Sigmoid colon (tissue), 4 donors: Measurements from ENCODE around the gene TP53BP1.

Experiments
- CTCF ChIP-seq, 4 experiments: fragments of 450-650 bp in 3 of 4; fragments of 200-600 bp in 1 of 4; IDR thresholded peaks; one replicate each; pipeline ENCODE4 v1.5.1; 2016 to 2019; ENCODE audit warnings: antibody characterized with exemption in 4 of 4, mild to moderate bottlenecking in 3 of 4, moderate library complexity in 2 of 4
- EP300 ChIP-seq, 4 donors: sonication (generic); formaldehyde crosslinking; IDR thresholded peaks; one replicate each; pipeline ENCODE4 v1.6.1; 2017; ENCODE audit warnings: antibody characterized with exemption in 4 of 4
- POLR2A ChIP-seq, 2 donors: fragments of 450-650 bp; IDR thresholded peaks; one replicate each; pipeline ENCODE4 v1.6.1; 2016; ENCODE audit warnings: antibody characterized with exemption in 2 of 2, mild to moderate bottlenecking in 2 of 2, moderate library complexity in 2 of 2

GRCh38 chr15:43412096-43412495 is 80.9 kb downstream of the TP53BP1 start:
- TF ChIP-seq POLR2A (IDR thresholded peaks at IDR 0.05) (no peak), CTCF (IDR thresholded peaks at IDR 0.05) (no peak), EP300 (IDR thresholded peaks at IDR 0.05) (no peak)
